Measurements from ENCODE around the gene PSMB7.

- TF ChIP-seq POLR2A (IDR thresholded peaks at IDR 0.05) (no peak), CTCF (IDR thresholded peaks at IDR 0.05) (no peak)
Observed at GRCh38 chr9:124333203-124333579, 82.1 kb downstream of the PSMB7 start.
